Loucy (cell line): ENCODE results near the gene GRID2.

Source experiments
- EZH2phosphoT487 ChIP-seq: fragments of 200-600 bp; IDR thresholded peaks from 2 replicates; pipeline ENCODE4 v1.6.1; 2018; ENCODE audit warnings: antibody characterized with exemption, mild to moderate bottlenecking, moderate library complexity, borderline replicate concordance
- TF ChIP-seq, protein P1 (sequence below): fragments of 200-600 bp; sonication (generic); conservative IDR thresholded peaks from 2 replicates; pipeline ENCODE4 v1.5.1; 2014; ENCODE audit warnings: mild to moderate bottlenecking, antibody characterized with exemption, low read length

DNA sequence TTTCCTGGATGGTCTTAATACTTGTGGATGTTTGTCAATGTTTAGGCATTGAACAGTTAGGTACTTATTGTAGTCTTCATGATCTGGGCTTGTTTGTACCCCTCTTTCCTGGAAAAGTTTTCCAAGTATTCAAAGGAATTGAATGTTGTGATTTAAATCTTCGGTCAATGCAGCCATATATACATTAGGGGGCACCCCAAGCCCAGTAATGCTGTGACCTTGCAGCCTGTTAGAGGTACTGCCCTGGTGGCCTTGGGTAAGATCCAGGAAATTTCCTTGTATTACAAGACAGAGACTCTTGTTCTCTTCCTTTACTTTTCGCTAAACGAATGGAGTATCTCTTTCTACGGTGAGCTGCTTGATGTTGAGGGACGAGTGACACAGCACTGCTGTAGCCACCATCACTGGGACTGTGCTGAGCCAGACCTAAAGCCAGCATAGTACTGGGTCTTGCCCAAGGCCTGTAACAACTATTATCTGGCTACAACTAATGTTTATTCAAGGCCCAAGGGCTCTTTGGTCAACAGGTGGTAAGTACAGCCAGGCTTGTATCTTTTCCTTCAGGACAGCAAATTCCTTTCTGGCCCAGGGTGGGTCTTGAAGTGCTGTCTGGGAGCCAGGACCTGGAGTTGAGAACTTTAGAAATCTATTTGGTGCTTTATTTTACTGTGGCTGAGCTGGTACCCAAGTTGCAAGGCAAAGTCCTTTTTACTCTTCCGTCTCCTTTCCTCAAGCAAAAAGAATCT lies 1406.5 kb downstream of the GRID2 start:
- TF ChIP-seq, protein P1, sequence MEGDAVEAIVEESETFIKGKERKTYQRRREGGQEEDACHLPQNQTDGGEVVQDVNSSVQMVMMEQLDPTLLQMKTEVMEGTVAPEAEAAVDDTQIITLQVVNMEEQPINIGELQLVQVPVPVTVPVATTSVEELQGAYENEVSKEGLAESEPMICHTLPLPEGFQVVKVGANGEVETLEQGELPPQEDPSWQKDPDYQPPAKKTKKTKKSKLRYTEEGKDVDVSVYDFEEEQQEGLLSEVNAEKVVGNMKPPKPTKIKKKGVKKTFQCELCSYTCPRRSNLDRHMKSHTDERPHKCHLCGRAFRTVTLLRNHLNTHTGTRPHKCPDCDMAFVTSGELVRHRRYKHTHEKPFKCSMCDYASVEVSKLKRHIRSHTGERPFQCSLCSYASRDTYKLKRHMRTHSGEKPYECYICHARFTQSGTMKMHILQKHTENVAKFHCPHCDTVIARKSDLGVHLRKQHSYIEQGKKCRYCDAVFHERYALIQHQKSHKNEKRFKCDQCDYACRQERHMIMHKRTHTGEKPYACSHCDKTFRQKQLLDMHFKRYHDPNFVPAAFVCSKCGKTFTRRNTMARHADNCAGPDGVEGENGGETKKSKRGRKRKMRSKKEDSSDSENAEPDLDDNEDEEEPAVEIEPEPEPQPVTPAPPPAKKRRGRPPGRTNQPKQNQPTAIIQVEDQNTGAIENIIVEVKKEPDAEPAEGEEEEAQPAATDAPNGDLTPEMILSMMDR = peak; percentile 64
- TF ChIP-seq EZH2phosphoT487 = no peak
